GM18498 (cell line): ENCODE results near the gene MAP3K7.

ENCODE experiments used
- ATAC-seq: cut with Tn5 transposase; IDR thresholded peaks from one replicate; pipeline ENCODE4 v1.9.1; 2021; ENCODE audit warnings: mild to moderate bottlenecking, moderate library complexity; ENCODE audit not compliant: unreplicated experiment

The MAP3K7 gene

DNA sequence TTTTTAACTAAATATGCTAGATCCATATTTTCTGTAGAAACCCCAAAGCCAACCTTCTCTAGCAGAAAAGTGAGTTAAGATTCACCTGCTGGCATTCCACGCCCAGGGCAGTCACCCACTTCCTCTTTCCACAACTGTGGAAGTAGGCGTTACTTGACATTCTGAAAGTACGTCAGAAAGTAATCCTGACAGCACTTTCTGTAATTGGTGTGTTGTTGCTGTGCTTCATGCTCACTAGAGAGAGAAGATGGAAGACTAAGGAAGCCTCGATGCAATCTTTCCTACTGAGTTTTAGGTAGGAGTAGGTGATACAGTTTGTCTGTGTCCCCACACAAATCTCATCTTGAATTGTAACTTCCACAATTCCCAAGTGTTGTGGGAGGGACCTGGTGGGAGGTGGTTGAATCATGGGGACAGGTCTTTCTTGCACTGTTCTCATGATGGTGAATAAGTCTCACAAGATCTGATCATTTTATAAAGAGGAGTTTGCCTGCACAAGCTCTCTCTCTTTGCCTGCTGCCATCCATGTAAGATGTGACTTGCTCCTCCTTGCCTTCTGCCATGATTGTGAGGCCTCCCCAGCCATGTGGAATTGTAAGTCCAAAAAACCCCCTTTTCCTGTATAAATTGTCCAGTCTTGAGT, 101.1 kb downstream of the MAP3K7 start:
- ATAC-seq = no peak

- ATAC-seq = no peak
Measured at GRCh38 chr6:90484903-90485302, 102.0 kb downstream of the MAP3K7 start.

GRCh38 chr6:90484385-90484784, 102.5 kb downstream of the MAP3K7 start:
- ATAC-seq = no peak

DNA sequence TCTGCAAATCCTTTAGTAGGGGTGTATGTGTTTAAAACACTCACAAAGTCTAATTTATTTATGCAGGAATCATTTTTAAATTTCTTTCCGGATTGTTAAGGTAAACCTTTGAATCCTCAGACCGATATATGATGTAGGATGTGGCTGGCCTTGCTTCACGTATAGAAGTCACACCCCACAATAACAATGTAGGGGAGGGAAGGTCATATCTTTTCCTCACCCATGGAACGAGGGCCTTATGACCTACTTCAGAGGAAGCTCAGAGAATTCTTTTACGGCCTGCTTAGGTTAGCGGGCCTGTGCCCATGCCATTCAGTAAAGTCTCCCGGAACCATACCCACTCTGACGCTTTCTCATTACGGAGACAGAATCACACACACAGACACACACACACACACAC, 102.9 kb downstream of the MAP3K7 start:
- ATAC-seq = no peak

DNA sequence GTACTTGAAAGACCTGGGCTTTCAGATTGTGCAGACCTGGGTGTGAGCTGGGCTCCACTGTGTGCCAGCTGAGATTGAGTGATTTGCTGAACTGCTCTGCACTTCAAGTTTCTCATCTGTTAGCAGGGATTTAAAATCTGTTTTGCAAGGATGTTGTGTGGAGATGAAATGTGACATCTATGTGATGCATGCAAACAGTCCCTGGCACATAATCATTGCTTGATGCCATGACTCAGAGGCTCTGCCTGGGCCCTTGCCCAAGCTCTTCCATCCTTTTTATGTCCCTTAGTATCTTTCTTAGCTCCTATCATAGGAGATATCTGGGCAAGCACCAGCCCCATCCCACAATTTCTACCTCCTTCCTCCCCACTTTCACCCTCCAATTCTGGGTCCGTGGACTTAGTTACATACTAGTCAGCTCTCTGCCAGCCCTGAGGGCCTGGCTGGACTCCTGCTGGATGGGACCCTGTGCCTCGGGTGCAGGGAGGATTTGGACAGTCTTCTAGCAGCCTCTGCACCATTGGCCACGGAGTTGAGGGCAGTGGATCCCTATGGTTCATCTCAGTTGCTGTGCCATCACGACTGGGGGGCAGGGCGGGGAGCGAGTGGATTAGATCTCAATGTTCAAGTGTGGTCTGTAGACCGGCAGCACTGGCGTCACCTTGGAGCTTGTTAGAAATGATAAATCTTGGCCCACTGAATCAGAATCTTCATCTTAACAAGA, 103.6 kb downstream of the MAP3K7 start:
- ATAC-seq = no peak

GRCh38 chr6:90480666-90481065, 106.2 kb downstream of the MAP3K7 start:
- ATAC-seq = no peak

- ATAC-seq = no peak
Measured at GRCh38 chr6:90479603-90479926, 107.3 kb downstream of the MAP3K7 start.

DNA sequence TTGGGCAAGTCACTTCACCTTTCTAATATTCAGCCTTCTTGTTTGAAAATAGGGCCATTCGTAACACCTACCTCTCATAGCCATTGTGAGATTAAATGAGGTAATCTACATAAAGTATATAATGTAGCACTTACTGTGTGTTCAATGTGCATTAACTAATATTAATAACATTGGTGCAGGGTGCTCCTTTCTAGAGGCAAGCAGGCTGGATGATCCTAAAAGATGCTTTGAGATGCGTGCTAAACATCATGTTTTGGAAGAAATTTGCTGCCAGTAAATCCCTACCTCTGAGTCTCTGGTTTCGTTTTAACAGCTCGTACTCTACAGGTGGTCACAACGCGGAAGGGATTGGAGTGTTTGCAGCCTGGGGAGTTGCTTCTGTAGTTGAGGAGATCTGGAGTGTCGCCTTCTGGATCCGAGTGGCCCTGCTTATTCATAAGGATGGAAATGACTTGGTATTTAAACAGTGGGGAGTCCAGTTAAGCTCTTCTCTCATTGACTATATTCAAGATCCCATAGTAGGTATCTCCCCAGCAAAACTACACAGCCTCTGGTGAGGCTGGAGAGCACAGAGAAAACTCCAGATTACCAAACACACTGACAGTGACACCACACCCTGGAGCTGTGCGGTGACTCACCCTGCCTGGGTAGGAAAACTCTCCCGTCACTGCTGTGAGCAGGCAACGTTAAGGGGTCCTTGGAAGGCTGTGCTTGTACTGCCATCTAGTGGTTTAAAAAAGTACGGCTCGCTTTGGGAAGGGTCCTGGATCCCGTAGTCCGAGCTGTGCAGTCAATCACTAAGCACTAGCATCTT, 107.9 kb downstream of the MAP3K7 start:
- ATAC-seq = peak; percentile 83

DNA sequence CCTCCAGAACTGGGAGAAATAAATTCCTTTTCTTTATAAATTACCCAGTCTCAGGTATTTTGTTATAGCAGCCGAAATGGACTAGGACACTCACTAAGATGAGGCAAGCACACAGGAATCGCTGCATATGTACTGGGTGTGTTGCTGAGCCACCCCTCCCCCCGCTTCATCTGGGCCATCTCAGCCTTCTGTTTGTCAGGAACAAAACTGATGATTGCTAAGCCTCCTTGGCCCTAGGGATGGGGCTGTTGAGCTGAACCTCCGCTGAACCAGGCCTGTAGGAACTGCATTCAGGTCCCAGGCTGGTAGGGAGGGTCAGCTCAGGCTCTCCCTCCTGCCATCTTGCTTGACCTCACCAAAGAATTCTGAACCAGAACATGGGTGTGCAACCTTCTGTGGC, 108.6 kb downstream of the MAP3K7 start:
- no peak for ATAC-seq

DNA sequence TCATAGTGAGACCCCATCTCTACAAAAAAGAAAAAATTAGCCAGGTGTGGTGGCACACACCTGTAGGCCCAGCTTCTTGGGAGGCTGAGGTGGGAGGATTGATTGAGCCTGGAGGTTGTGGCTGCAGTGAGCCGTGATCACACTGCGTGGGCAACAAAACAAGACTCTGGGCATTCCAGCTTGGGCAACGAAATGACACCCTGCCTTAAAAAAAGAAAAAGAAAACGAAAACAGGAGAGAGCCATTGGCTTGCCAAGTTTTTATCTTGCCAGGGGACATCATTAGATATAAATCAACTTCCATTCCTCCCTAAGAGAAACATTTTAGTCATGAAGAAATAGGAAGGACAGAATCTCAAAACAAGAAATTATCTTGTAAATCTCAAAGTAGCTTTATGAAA, 109.5 kb downstream of the MAP3K7 start:
- no peak for ATAC-seq

GRCh38 chr6:90472716-90473115, 114.2 kb downstream of the MAP3K7 start:
- no peak for ATAC-seq

DNA sequence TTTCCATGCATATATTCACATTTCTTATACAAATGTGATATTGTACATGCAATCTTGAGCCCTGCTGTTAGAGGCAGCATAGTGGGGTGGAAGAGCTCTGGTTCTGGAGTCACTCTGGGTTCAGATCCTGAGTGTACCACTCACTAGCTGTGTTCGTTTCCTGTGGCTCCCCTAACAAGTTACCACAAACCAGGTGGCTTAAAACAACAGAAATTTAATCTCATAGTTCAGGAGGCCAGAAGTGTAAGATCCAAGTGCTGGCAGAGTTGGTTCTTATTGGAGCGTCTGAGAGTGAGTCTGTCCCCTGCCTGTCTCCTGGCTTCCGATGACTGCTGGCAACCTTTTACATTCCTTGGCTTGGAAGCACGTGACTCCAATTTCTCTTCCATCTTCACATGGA, 115.6 kb downstream of the MAP3K7 start:
- ATAC-seq = no peak

DNA sequence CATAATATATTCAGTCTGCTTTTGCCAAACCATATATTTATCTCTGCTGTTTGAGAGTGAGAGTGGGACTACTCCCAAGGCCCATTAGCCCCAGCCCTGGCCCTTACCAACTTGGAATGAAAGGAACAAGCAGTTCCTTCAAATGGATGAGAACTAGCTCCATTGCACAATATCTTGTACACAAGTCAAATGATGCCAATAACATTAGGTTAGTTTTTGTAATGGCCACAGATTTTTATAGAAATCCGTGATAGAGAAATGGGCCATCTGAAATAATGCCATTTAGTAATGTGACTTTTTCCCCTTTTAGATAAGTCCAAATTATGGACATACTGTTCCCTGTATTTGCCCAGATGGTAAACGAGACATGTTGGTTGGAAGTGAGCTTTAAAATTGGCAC, 117.0 kb downstream of the MAP3K7 start:
- ATAC-seq = no peak

DNA sequence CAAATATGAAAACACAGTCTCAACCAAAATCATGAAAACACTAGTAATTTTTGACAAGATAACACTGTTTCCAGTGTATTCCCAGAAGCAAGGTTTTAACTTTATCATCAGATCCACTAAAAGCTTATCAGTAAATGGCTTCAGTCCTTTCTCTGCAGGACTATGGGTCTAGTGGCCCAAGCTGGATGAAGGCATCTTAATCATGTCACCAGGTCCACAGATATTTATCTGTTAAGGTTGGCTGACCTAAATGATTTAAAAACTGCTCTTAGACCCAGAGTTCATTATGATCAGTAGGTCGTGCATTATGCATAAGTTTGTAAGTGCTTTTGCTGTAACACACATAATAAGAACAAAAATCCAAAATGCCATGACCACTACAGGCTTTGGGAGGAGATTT, 118.0 kb downstream of the MAP3K7 start:
- ATAC-seq = no peak

- ATAC-seq = no peak
Measured at GRCh38 chr6:90468080-90468479, 118.8 kb downstream of the MAP3K7 start.

DNA sequence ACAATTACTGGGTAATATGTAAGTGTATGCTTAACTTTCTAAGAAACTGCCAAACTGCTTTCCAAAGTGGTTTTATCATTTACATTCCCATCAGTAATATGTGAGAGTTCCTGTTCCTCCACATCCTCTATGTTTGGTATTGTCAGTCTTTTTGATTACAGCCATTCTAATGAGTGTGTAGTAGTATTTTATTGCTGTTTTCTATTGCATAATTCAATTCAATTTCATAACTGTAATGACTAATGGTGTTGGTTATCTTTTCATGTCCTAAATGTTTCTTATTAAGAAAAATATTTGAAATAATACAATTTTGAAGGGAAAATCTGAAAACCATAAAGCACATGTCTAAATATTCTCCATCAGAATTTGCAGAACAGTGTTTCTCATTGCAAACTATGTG, 119.3 kb downstream of the MAP3K7 start:
- ATAC-seq = no peak

DNA sequence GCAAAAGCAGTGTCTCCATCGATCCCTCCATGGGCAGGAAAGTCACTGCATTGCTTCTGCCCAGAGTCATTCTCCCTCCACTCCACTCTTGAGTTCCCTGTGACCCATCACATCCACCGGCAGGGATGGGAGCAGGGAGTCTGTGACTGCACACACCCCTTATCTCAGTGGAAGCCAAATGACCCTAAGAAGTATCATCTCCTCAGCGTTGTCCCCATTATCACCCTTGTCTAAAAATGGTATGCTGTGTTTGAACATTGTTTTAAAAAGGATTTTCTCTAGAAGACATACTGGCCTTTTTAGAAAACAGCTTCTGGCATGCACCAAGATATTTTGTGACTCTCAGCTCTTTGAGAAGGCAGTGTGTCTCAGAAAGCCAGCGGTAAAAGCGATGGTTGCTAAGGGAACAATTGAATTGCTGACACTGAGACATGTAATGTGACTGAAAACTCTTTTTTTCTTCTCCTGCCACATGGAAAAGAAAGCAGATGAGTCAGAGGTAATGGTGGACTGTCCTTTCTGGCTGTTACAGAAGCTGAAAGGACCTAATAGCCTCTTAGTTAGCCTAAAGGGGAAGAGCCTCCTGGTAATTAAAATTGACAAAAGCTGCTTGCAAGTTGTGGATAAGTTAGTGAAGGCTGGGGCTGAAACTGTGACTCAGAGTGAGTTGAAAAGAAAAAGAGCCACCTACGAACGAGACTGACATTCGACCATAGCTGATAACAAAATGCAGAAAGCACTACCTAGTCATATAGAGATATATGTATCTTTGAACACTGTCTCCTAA, 120.5 kb downstream of the MAP3K7 start:
- ATAC-seq = no peak

DNA sequence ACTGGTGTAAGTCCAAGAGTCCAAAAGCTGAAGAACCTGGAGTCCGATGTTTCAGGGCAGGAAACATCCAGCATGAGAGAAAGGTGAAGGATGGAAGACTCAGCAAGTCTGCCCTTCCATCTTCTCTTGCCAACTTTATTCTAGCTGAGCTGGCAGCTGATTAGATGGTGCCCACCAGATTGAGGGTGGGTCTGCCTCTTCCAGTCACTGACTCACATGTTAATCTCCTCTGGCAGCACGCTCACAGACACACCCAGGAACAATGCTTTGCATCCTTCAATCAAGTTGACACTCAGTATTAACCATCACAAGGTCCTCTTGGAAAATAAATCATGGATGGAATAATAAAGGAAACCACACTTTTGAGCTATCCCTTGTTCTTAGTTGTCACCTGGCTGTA, 121.2 kb downstream of the MAP3K7 start:
- no peak for ATAC-seq

DNA sequence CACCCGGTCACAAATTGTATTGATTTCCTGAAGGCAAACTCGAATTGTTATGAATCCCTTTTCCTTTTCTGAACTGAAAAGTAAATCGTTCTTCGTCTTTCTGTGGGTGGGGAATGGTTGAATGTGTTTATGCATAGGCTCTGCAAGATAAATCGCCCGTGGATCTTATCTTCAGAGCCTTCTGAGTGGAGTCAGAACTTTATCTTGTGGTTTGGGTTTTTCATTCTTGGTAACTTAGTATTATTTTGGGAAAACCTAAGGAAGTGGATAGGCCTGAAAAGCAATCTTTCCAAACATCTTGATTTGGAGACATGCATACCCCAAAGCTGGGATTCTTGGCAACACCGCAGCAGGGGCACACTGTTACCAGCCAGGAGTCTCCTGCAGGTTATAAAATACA, 122.4 kb downstream of the MAP3K7 start:
- ATAC-seq = no peak

DNA sequence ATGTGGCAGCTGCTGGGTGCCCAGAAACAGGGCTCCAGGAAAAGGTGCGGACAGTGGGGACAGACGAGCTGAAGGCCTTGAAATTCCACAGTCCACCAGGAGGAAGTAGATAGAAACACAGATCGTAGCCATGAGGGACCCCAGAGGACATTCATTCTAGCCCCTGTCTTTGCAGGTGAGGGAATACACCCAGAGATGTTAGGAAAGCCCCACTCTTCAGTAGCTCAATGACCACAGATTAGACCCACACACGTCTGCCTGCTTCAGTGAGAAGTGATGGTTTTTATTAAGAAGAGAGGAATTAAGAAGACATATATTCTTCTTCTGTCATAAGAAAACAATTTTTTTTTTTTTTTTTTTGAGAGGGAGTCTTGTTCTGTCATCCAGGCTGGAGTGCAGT, 123.0 kb downstream of the MAP3K7 start:
- ATAC-seq = no peak
